A549 treated with GW870086 at 1 μM for 4 hours (cell line): ENCODE measurements around the gene RPL39. TPM values are rescaled to one million over a fixed set of nuclear protein-coding genes. Genes with fewer than 3 reads are reported as not detected.

Experiments used
- total RNA-seq: library from RNA; stranded (reverse); fragments of 200-300 nt; extraction: Qiagen RNA extraction; gene quantifications from 5 replicates; pipeline ENCODE4 v1.2.3, GENCODE V29; 2022; ENCODE audit warnings: low read depth

RPL39 gene
- 3,520 to 5,439 TPM (median 3,637 TPM) in 5 replicates for total RNA-seq

DNA sequence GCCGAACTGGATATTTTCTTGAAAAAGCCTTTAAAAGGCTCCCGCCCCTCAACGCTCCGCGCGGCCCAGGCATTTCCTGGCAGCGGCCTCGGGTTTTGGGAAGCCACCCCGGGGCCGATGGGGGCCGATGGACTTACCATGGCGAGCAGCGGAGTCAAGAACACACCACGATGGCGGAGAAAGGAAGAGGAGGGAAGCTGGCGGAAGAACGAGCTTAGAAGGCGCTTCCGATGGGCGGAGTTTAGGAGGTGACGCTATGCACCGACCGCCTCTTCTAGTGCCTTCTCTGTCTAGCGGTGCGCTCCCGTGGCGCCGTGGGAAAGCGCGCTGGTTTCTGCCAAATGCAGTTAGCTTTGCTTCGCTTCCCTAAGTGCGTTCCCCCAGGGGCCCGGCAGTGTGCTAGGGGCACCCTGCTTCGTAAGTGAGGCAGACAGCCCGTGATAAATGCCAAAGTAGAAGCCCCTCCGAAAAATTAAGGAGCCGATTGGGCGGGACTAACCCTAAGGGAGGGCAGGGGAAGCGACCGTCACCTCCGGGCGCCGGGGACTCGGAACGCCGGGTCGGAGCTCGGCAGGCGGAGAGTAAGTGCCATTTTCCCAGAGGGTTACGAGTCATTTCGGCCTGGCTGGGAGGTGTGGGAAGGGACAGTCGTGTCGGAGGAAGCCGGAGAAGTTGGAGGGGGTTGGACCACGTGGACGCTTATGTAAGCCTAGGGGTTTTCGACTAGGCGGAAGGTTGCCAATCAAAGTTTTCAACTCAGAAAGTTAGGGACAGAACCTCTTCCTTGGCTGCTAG, at the start of gene RPL39:
Gene RPL39 (minus strand): TSS at position 194 of the 795 bp plus-strand sequence. CDS start 54 bp downstream, at position 140.

DNA sequence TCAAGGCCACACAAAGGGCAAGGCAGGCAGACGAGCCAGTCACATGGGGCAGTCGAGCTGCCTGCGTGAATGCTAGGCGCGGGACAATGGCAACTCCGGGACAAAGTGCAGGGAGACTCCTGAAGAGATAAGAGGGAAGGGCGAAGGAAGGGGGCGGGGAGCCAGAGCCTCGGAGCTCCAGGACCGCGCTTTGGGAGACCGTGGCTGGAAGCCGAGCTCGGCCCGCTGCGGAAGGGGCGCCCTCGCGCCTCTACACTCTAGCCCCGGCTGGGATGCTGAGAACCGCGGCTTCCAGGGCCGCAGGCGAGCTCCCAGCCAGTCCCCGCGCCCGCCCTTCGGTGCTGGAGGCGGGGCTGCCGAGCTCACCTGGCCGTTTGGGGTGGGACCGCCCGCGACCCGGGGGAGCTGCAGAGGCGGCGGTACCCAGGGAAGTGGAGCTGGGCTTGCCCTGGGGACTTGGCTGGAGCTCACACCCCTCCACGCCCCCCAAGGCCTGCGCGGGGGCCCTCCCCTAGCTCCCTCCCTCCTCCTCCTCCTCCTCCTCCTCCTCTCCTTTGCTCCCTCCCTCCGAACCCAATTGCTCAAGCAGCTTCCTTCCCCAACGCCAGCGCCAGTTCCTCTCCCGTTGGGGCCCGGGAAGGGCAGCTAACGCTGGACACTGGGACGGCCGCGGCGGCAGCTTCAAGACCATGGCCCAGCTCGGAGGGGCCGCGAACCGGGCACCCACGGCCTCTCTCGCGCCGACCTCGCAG, 33.3 kb downstream of the RPL39 start, which contains the start of gene SOWAHD:
Gene SOWAHD (plus strand): TSS at position 610 of the 752 bp plus-strand sequence. CDS start 80 bp downstream, at position 690.

Other genes starting within 250 kb of the RPL39 start
- 31.3 to 39.4 TPM (median 32.4 TPM) in 5 replicates for gene STEEP1, start 226.2 kb downstream of the RPL39 start, total RNA-seq
- gene UBE2A, start 217.1 kb downstream of the RPL39 start, total RNA-seq: 140 to 152 TPM (median 142 TPM) in 5 replicates
- 17.2 to 18.9 TPM (median 18.1 TPM) in 5 replicates for gene NKRF, start 185.2 kb downstream of the RPL39 start, total RNA-seq
- gene SEPTIN6, start 98.5 kb downstream of the RPL39 start, total RNA-seq: 9.6 to 11.2 TPM (median 10.4 TPM) in 5 replicates
- 0.08 to 0.24 TPM in 2 of 5 replicates, not detected in the others for gene SOWAHD, start 33.0 kb downstream of the RPL39 start, total RNA-seq
- gene UPF3B, start 61.3 kb upstream of the RPL39 start, total RNA-seq: 17.4 to 21.2 TPM (median 18.6 TPM) in 5 replicates
- gene RNF113A, start 80.1 kb upstream of the RPL39 start, total RNA-seq: 28.1 to 30.7 TPM (median 29.6 TPM) in 5 replicates
- 240 to 317 TPM (median 250 TPM) in 5 replicates for gene NDUFA1, start 80.2 kb upstream of the RPL39 start, total RNA-seq
- not detected in 5 replicates for gene AKAP14, start 104.3 kb upstream of the RPL39 start, total RNA-seq
- 6.7 to 7.7 TPM (median 7.3 TPM) in 5 replicates for gene NKAP, start 152.1 kb upstream of the RPL39 start, total RNA-seq